B cell (primary cell): ENCODE results near the gene BTBD10. TPM values are rescaled to one million over a fixed set of nuclear protein-coding genes. Genes with fewer than 3 reads are reported as not detected.

ENCODE experiments used
- ATAC-seq: fragments of 200-7000 bp; cut with Tn5 transposase; one replicate; pipeline ENCODE4 v1.10.0; 2021; ENCODE audit warnings: low read depth, mild to moderate bottlenecking, moderate number of reproducible peaks, moderate library complexity
- CTCF ChIA-PET: fragments of 350-600 bp; sonication (Branson Sonifier 250); formaldehyde crosslinking; loops from one replicate; lab custom pipeline; 2021; ENCODE audit warnings: antibody characterized with exemption, inconsistent platforms; lab: Charles Lee
- POLR2A ChIA-PET: fragments of 350-600 bp; sonication (Branson Sonifier 250); formaldehyde crosslinking; loops from one replicate; lab custom pipeline; 2021; ENCODE audit warnings: antibody characterized with exemption; lab: Charles Lee
- DNase-seq: peaks from one replicate; pipeline ENCODE4 v3.0.0; 2013
- H2AFZ ChIP-seq: 2 replicates; pipeline ENCODE4 v1.6.1; 2012; ENCODE audit warnings: mild to moderate bottlenecking, low read depth, low read length; ENCODE audit not compliant: insufficient read depth, poor library complexity, severe bottlenecking
- H3K27ac ChIP-seq, 2 donors: 1 replicate in 1 of 2; 2 replicates in 1 of 2; pipeline ENCODE4 v1.5.1; 2012 to 2013; ENCODE audit warnings: low read length in 2 of 2, mild to moderate bottlenecking in 2 of 2, moderate library complexity in 1 of 2
- H3K27me3 ChIP-seq, 4 experiments: fragments of 200-600 bp in 1 of 4; sonication (generic) in 1 of 4; replicated peaks in 1 of 4; 1 replicate in 2 of 4; 2 replicates in 2 of 4; pipeline versions ENCODE4 v1.6.1 to v1.7.0; 2013 to 2016; ENCODE audit warnings: low read length in 3 of 4, mild to moderate bottlenecking in 2 of 4, mixed read lengths in 1 of 4, moderate library complexity in 1 of 4; ENCODE audit not compliant: insufficient read depth in 4 of 4, control insufficient read depth in 3 of 4; ENCODE audit errors: control extremely low read depth in 1 of 4
- H3K36me3 ChIP-seq, 2 experiments: replicated peaks in 1 of 2; 1 replicate in 1 of 2; 2 replicates in 1 of 2; pipeline versions ENCODE4 v1.6.1 to v1.7.1; 2013; ENCODE audit warnings: low read length in 1 of 2; ENCODE audit not compliant: insufficient read depth in 2 of 2, control insufficient read depth in 1 of 2; ENCODE audit errors: control extremely low read depth in 1 of 2, extremely low read depth in 1 of 2
- H3K4me1 ChIP-seq, 2 donors: fragments of 200-600 bp in 1 of 2; sonication (generic) in 1 of 2; 1 replicate in 1 of 2; 2 replicates in 1 of 2; pipeline versions ENCODE4 v1.5.1 to v1.6.1; 2013 to 2017; ENCODE audit warnings: low read length in 2 of 2; ENCODE audit not compliant: control insufficient read depth in 2 of 2, insufficient read depth in 2 of 2
- H3K4me2 ChIP-seq: replicated peaks from 2 replicates; pipeline ENCODE3; 2012; ENCODE audit warnings: mild to moderate bottlenecking, low read depth, low read length; ENCODE audit not compliant: poor library complexity, severe bottlenecking
- H3K4me3 ChIP-seq, 5 experiments: fragments of 200-600 bp in 1 of 5; sonication (generic) in 1 of 5; 1 replicate in 3 of 5; 2 replicates in 2 of 5; pipeline versions ENCODE4 v1.5.1 to v1.7.0; 2011 to 2016; ENCODE audit warnings: low read length in 4 of 5, mild to moderate bottlenecking in 4 of 5, low read depth in 2 of 5, control low read depth in 1 of 5, moderate library complexity in 1 of 5; ENCODE audit not compliant: insufficient read depth in 1 of 5; ENCODE audit errors: control extremely low read depth in 1 of 5, extremely low read depth in 1 of 5
- H3K79me2 ChIP-seq: fragments of 200-600 bp; sonication (generic); one replicate; pipeline ENCODE4 v1.6.0; 2016; ENCODE audit warnings: low read length; ENCODE audit not compliant: control insufficient read depth, insufficient read depth
- H3K9ac ChIP-seq: fragments of 200-600 bp; sonication (generic); 2 replicates; pipeline ENCODE4 v1.6.1; 2017; ENCODE audit warnings: mild to moderate bottlenecking, low read length, moderate library complexity
- H3K9me3 ChIP-seq, 3 donors: one replicate each; pipeline versions ENCODE4 v1.6.1 to v1.7.1; 2013; ENCODE audit warnings: low read length in 2 of 3; ENCODE audit not compliant: control insufficient read depth in 2 of 3, insufficient read depth in 1 of 3; ENCODE audit errors: control extremely low read depth in 1 of 3
- H4K20me1 ChIP-seq: 2 replicates; pipeline ENCODE4 v1.6.0; 2012; ENCODE audit warnings: mild to moderate bottlenecking, low read length; ENCODE audit not compliant: insufficient read depth, control insufficient read depth, poor library complexity, severe bottlenecking
- H3K27ac Mint-ChIP-seq: one replicate; pipeline ENCODE4 v1.8.0; 2021; ENCODE audit warnings: mixed read lengths
- H3K27me3 Mint-ChIP-seq: one replicate; pipeline ENCODE4 v1.8.0; 2021; ENCODE audit warnings: mixed read lengths
- H3K4me1 Mint-ChIP-seq: one replicate; pipeline ENCODE4 v1.8.0; 2021; ENCODE audit warnings: mixed read lengths
- H3K4me3 Mint-ChIP-seq: one replicate; pipeline ENCODE4 v1.8.0; 2021; ENCODE audit warnings: mixed read lengths
- H3K9me3 Mint-ChIP-seq: one replicate; pipeline ENCODE4 v1.8.0; 2022; ENCODE audit warnings: mixed read lengths; ENCODE audit not compliant: insufficient read depth
- EZH2 ChIP-seq: IDR thresholded peaks from 2 replicates; pipeline ENCODE4 v1.6.1; 2012; ENCODE audit warnings: borderline replicate concordance, low read depth, mild to moderate bottlenecking, moderate library complexity, low read length; ENCODE audit not compliant: insufficient read depth, poor library complexity, severe bottlenecking
- WGBS: methylation state at CpG from one replicate; pipeline ENCODE4 v1.1.5; 2013; ENCODE audit warnings: missing lambda C conversion rate; ENCODE audit not compliant: insufficient coverage; 5-methylcytosine and 5-hydroxymethylcytosine counted together
- intact Hi-C: fragments of 100-400 bp; cut with micrococcal nuclease; formaldehyde crosslinking; loops from one replicate; pipeline ENCODE4 v1.10.0; 2022
- polyA plus RNA-seq: library from polyadenylated mRNA; depleted of rRNA; stranded (reverse); fragments of >200 nt; gene quantifications from 2 replicates; pipeline ENCODE4 v1.2.3, GENCODE V29; 2012
- total RNA-seq, 2 donors: library from RNA; stranded (reverse); fragments of 120-200 nt in 1 of 2; gene quantifications; 1 replicate in 1 of 2; 2 replicates in 1 of 2; pipeline versions ENCODE4 v1.2.3 to v1.2.4, GENCODE V29; 2013 to 2022
- TF ChIP-seq, protein P1 (sequence below): fragments of 200-600 bp; IDR thresholded peaks from one replicate; pipeline ENCODE4 v1.8.0; 2022; ENCODE audit warnings: antibody characterized with exemption, mild to moderate bottlenecking

Gene BTBD10
- total and polyA plus RNA-seq, 2 donors (not counting 1 experiment from before 2014, with no cell fraction given), result 8.2 to 19.6 TPM

DNA sequence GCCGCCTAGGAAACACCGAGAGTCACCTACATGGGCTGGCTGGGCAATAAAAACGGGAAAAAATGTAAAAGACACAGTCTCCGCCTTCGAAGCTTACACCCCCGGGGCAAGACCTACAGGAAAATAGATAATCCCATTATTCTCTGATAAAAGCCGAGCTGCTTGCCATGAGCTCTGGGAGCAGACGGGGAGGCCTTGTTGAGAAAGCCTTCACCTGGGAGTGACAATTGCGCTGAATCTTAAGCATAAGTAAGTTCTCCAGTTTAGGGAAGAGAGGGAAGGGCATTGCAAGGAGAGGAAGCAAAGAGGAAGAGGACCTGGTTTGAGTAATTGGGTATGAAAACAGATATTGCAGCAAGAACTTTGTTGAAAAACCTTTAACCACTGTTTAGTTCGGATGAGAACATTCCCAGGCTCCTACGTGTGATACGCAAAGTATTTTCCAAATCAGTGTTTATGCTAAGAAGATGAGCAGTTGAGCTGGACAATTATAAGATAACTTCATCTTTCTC lies 813 bp upstream of the BTBD10 start:
- Mint-ChIP-seq H3K27ac (peak overlapping the region; percentile 97), H3K4me3 (peak overlapping the region; percentile 99), H3K9me3 (no peaks in the 10 kb centered on the region), H3K4me1 (peaks cover 40% of the 10 kb centered on the region), H3K27me3 (no peaks in the 10 kb centered on the region)
- H4K20me1 ChIP-seq, result no peaks in the 10 kb centered on the region
- peak overlapping the region; percentile 97 for H3K9ac ChIP-seq
- peak overlapping the region; percentile 87 to 94 (median 88) for H3K4me3 ChIP-seq
- H3K27ac ChIP-seq, result peak overlapping the region; percentile 61 to 93
- POLR2A ChIA-PET, result interaction anchor here (1.0 kb wide), 1 partner anchor 204 kb away, joined by 5 read pairs; the partner anchor contains the start of gene FAR1
- peak overlapping the region; percentile 78 for H3K4me2 ChIP-seq
- H3K79me2 ChIP-seq, result peaks cover 38% of the 10 kb centered on the region
- ATAC-seq (no peak), DNase-seq (no peak)
- intact Hi-C loops, result loop anchor here (1.0 to 10.0 kb wide), 4 partner anchors 187 to 1428 kb away; partner anchors contain the start of genes BMAL1, CYP2R1, FAR1 and PSMA1
- peak overlapping the region; percentile 87 for H2AFZ ChIP-seq
- TF ChIP-seq, protein P1, sequence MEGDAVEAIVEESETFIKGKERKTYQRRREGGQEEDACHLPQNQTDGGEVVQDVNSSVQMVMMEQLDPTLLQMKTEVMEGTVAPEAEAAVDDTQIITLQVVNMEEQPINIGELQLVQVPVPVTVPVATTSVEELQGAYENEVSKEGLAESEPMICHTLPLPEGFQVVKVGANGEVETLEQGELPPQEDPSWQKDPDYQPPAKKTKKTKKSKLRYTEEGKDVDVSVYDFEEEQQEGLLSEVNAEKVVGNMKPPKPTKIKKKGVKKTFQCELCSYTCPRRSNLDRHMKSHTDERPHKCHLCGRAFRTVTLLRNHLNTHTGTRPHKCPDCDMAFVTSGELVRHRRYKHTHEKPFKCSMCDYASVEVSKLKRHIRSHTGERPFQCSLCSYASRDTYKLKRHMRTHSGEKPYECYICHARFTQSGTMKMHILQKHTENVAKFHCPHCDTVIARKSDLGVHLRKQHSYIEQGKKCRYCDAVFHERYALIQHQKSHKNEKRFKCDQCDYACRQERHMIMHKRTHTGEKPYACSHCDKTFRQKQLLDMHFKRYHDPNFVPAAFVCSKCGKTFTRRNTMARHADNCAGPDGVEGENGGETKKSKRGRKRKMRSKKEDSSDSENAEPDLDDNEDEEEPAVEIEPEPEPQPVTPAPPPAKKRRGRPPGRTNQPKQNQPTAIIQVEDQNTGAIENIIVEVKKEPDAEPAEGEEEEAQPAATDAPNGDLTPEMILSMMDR, result no peak
- no peak for TF ChIP-seq EZH2
- WGBS, result 20% methylated on average over 8 of the region's 12 CpGs
- no peaks in the 10 kb centered on the region for H3K9me3 ChIP-seq
- no peaks in the 10 kb centered on the region for H3K36me3 ChIP-seq
- H3K4me1 ChIP-seq, result peaks cover 17 to 18% of the 10 kb centered on the region in 2 donors
- no peaks in the 10 kb centered on the region for H3K27me3 ChIP-seq
- CTCF ChIA-PET, result interaction anchor here (0.6 to 2.6 kb wide), 3 partner anchors 14 to 204 kb away, joined by 3 to 11 read pairs (median 8); partner anchors contain the start of gene FAR1
